SK-N-SH treated with all-trans-retinoic acid at 6 μM for 48 hours (cell line): ENCODE data around the gene ERLIN1.

Source experiments
- ARNTL ChIP-seq: fragments of 450-650 bp; formaldehyde crosslinking; IDR thresholded peaks from 2 replicates; pipeline ENCODE4 v1.5.0; 2020; ENCODE audit warnings: low read depth, mild to moderate bottlenecking, moderate library complexity, borderline replicate concordance
- CSDC2 ChIP-seq: fragments of 250-450 bp; sonication (Bioruptor Pico); IDR thresholded peaks from 2 replicates; pipeline ENCODE4 v1.5.0; 2020; ENCODE audit warnings: mild to moderate bottlenecking, moderate library complexity
- CSRNP3 ChIP-seq: fragments of 250-450 bp; sonication (Bioruptor Pico); IDR thresholded peaks from 2 replicates; pipeline ENCODE4 v1.5.1; 2021; ENCODE audit warnings: mild to moderate bottlenecking, moderate library complexity
- ESRRG ChIP-seq: fragments of 250-450 bp; sonication (Bioruptor Pico); IDR thresholded peaks from 2 replicates; pipeline ENCODE4 v1.6.1; 2021; ENCODE audit warnings: mild to moderate bottlenecking
- GLIS3 ChIP-seq: fragments of 250-450 bp; sonication (Bioruptor Pico); IDR thresholded peaks from 2 replicates; pipeline ENCODE4 v1.5.0; 2020; ENCODE audit warnings: mild to moderate bottlenecking, moderate library complexity
- ISL1 ChIP-seq: fragments of 250-450 bp; sonication (Bioruptor Pico); IDR thresholded peaks from 2 replicates; pipeline ENCODE4 v2.1.2; 2022; ENCODE audit warnings: mild to moderate bottlenecking, moderate library complexity
- PPARA ChIP-seq: fragments of 250-450 bp; sonication (Bioruptor Pico); IDR thresholded peaks from 2 replicates; pipeline ENCODE4 v1.5.0; 2020; ENCODE audit warnings: mild to moderate bottlenecking, borderline replicate concordance
- TCF4 ChIP-seq: fragments of 250-450 bp; sonication (Bioruptor Pico); IDR thresholded peaks from 2 replicates; pipeline ENCODE4 v1.8.0; 2021; ENCODE audit warnings: mild to moderate bottlenecking, moderate library complexity, borderline replicate concordance
- TOX ChIP-seq: fragments of 250-450 bp; sonication (Bioruptor Pico); IDR thresholded peaks from 2 replicates; pipeline ENCODE4 v1.8.0; 2021; ENCODE audit warnings: mild to moderate bottlenecking, moderate library complexity, borderline replicate concordance
- ZC3H10 ChIP-seq: fragments of 250-450 bp; sonication (Bioruptor Pico); IDR thresholded peaks from 2 replicates; pipeline ENCODE4 v1.5.1; 2021; ENCODE audit warnings: mild to moderate bottlenecking, moderate library complexity
- ZNF8 ChIP-seq: fragments of 450-650 bp; formaldehyde crosslinking; IDR thresholded peaks from 2 replicates; pipeline ENCODE4 v1.5.0; 2020; ENCODE audit warnings: mild to moderate bottlenecking, moderate library complexity
- TF ChIP-seq, protein P1 (sequence below): fragments of 250-450 bp; sonication (Bioruptor Pico); IDR thresholded peaks from 2 replicates; pipeline ENCODE4 v1.8.0; 2021; ENCODE audit warnings: low read depth, mild to moderate bottlenecking, moderate library complexity, borderline replicate concordance
- TF ChIP-seq, protein P2 (sequence below): fragments of 250-450 bp; sonication (Bioruptor Pico); IDR thresholded peaks from 2 replicates; pipeline ENCODE4 v1.8.0; 2020; ENCODE audit warnings: mild to moderate bottlenecking, moderate library complexity, borderline replicate concordance
- TF ChIP-seq, protein P3 (sequence below): fragments of 250-450 bp; sonication (Bioruptor Pico); IDR thresholded peaks from 2 replicates; pipeline ENCODE4 v1.5.1; 2020; ENCODE audit warnings: low read depth, mild to moderate bottlenecking, moderate library complexity

GRCh38 chr10:100124097-100124496 is 61.7 kb downstream of the ERLIN1 start:
- TF ChIP-seq, protein P1, sequence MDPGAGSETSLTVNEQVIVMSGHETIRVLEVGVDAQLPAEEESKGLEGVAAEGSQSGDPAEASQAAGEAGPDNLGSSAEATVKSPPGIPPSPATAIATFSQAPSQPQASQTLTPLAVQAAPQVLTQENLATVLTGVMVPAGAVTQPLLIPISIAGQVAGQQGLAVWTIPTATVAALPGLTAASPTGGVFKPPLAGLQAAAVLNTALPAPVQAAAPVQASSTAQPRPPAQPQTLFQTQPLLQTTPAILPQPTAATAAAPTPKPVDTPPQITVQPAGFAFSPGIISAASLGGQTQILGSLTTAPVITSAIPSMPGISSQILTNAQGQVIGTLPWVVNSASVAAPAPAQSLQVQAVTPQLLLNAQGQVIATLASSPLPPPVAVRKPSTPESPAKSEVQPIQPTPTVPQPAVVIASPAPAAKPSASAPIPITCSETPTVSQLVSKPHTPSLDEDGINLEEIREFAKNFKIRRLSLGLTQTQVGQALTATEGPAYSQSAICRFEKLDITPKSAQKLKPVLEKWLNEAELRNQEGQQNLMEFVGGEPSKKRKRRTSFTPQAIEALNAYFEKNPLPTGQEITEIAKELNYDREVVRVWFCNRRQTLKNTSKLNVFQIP (CRISPR knock-in tag): no peak
- no peak for TF ChIP-seq ISL1 (CRISPR knock-in tag)
- TF ChIP-seq TOX (CRISPR knock-in tag): no peak
- TF ChIP-seq CSDC2: no peak
- TF ChIP-seq, protein P2, sequence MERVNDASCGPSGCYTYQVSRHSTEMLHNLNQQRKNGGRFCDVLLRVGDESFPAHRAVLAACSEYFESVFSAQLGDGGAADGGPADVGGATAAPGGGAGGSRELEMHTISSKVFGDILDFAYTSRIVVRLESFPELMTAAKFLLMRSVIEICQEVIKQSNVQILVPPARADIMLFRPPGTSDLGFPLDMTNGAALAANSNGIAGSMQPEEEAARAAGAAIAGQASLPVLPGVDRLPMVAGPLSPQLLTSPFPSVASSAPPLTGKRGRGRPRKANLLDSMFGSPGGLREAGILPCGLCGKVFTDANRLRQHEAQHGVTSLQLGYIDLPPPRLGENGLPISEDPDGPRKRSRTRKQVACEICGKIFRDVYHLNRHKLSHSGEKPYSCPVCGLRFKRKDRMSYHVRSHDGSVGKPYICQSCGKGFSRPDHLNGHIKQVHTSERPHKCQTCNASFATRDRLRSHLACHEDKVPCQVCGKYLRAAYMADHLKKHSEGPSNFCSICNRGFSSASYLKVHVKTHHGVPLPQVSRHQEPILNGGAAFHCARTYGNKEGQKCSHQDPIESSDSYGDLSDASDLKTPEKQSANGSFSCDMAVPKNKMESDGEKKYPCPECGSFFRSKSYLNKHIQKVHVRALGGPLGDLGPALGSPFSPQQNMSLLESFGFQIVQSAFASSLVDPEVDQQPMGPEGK (CRISPR knock-in tag): no peak
- no peak for TF ChIP-seq ARNTL
- no peak for TF ChIP-seq ZC3H10 (CRISPR knock-in tag)
- TF ChIP-seq, protein P3, sequence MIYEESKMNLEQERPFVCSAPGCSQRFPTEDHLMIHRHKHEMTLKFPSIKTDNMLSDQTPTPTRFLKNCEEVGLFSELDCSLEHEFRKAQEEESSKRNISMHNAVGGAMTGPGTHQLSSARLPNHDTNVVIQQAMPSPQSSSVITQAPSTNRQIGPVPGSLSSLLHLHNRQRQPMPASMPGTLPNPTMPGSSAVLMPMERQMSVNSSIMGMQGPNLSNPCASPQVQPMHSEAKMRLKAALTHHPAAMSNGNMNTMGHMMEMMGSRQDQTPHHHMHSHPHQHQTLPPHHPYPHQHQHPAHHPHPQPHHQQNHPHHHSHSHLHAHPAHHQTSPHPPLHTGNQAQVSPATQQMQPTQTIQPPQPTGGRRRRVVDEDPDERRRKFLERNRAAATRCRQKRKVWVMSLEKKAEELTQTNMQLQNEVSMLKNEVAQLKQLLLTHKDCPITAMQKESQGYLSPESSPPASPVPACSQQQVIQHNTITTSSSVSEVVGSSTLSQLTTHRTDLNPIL (CRISPR knock-in tag): no peak
- TF ChIP-seq CSRNP3 (CRISPR knock-in tag): no peak
- TF ChIP-seq PPARA: no peak
- no peak for TF ChIP-seq GLIS3 (CRISPR knock-in tag)
- TF ChIP-seq TCF4 (CRISPR knock-in tag): no peak
- TF ChIP-seq ESRRG (CRISPR knock-in tag): no peak
- no peak for TF ChIP-seq ZNF8
